IPS-18a (cell line): Measurements from ENCODE around the gene NEK10.

Experiments used
- H3K27ac ChIP-seq: one replicate; pipeline ENCODE4 v1.5.1; 2013; ENCODE audit warnings: low read length
- H3K27me3 ChIP-seq: one replicate; pipeline ENCODE4 v1.6.1; 2013; ENCODE audit warnings: mild to moderate bottlenecking, low read length; ENCODE audit not compliant: control insufficient read depth, insufficient read depth
- H3K36me3 ChIP-seq: one replicate; pipeline ENCODE4 v1.6.1; 2013; ENCODE audit warnings: low read depth, low read length; ENCODE audit not compliant: control insufficient read depth
- H3K4me1 ChIP-seq: one replicate; pipeline ENCODE4 v1.6.1; 2013; ENCODE audit warnings: low read depth, low read length; ENCODE audit not compliant: control insufficient read depth
- H3K4me3 ChIP-seq: one replicate; pipeline ENCODE4 v1.5.1; 2013; ENCODE audit warnings: low read length
- H3K9ac ChIP-seq: one replicate; pipeline ENCODE4 v1.6.1; 2013; ENCODE audit warnings: mild to moderate bottlenecking, low read length, moderate library complexity
- H3K9me3 ChIP-seq: one replicate; pipeline ENCODE4 v1.6.1; 2013; ENCODE audit warnings: low read depth, low read length; ENCODE audit not compliant: control insufficient read depth

The NEK10 gene

GRCh38 chr3:27141668-27142067, 227.5 kb downstream of the NEK10 start:
- Histone ChIP-seq H3K9me3 (no peaks in the 10 kb centered on the region), H3K27me3 (no peaks in the 10 kb centered on the region), H3K4me1 (no peaks in the 10 kb centered on the region), H3K4me3 (no peak overlapping the region), H3K36me3 (no peaks in the 10 kb centered on the region), H3K27ac (no peak overlapping the region), H3K9ac (no peak overlapping the region)

DNA sequence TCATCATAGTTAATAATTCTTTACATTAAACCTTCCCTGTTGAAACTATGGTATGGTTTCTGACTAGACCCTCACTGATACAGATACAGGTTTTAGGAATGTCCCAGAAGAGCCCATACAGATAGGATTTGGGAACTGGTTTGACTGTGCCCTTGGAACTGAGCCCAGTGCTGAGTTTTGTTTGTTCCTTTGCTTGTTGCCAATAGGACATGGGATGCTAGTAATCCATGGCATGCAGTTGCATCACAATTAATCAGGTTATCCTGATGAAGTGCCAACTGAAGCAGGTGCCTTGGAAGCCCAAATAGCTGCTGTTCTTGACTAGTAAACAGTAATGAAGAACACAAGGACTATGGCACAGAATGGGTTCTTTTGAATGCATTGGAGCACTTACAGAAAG, 230.6 kb downstream of the NEK10 start:
- Histone ChIP-seq H3K27ac (no peak overlapping the region), H3K4me1 (no peaks in the 10 kb centered on the region), H3K36me3 (no peaks in the 10 kb centered on the region), H3K27me3 (no peaks in the 10 kb centered on the region), H3K9me3 (no peaks in the 10 kb centered on the region), H3K9ac (no peak overlapping the region), H3K4me3 (no peak overlapping the region)

DNA sequence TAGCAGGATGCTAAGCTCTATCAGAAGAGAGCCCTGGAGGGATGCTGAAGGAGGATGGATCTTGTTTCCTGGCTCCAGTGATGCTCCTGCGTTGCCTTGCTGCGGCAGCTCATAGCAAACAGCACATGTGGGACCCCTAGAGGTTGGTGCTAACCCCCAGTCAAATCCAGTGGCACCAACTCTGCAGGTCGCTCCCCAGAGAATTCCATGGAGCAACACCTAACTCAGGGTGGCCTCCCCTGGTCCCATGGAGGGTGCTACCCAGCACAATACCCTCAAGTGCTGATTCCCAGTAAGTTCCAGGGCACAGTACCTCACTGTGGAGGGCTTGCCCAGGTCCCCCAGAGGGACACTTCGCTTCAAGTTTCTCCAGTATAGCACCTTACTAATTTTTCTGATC, 231.2 kb downstream of the NEK10 start:
- no peaks in the 10 kb centered on the region for H3K36me3 ChIP-seq
- no peaks in the 10 kb centered on the region for H3K27me3 ChIP-seq
- no peaks in the 10 kb centered on the region for H3K4me1 ChIP-seq
- H3K9me3 ChIP-seq: no peaks in the 10 kb centered on the region
- no peak overlapping the region for H3K27ac ChIP-seq
- H3K9ac ChIP-seq: no peak overlapping the region
- H3K4me3 ChIP-seq: no peak overlapping the region

DNA sequence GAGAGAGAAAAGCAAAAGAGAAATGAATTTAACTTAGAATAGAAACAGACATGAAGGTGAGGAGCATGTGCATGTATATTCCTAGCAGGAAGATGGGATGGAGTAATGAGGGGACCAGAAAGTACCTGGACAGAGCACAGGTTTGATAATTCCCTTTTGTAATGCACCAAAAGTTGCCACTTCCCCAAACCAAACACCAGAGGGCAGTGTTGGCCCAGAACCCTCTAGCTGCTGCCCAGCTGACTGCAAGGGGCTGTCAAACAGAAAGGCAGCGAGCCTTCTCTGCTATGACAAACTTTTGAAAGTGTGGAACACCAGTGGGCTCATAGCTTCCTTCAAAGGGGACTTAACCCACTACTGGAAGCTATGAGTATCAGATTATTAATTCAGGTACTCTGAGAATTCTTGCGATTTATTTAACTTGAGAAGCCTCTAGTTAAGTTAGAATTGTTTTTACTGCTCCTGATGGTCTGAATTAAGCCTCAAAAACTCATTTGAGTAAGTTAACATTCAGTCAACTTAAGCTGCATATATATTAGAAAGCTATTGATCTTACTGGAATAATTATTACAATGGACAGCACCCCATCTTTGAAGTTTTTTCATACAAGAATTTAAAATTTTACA, 234.9 kb downstream of the NEK10 start:
- Histone ChIP-seq H3K36me3 (no peaks in the 10 kb centered on the region), H3K27ac (no peak overlapping the region), H3K9ac (no peak overlapping the region), H3K4me3 (no peak overlapping the region), H3K27me3 (no peaks in the 10 kb centered on the region), H3K4me1 (no peaks in the 10 kb centered on the region), H3K9me3 (no peaks in the 10 kb centered on the region)

DNA sequence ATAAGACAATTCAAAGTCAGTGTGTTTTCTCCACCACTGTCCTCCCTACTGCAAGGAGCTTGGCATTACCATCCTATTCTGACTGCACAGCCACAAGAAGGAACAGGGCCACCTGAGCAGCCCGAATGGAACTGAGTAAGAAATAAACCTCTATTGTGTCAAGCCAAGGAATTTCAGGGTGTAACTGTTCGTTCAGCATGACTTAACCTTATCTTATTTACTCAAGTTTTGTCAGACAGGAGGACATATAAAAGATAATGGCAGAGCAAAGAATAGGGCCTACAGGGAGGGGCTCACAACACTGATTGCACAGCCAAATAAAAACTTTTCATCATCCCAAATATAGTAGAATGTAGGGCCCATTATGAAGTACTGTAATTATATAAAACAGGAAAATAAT, 236.1 kb downstream of the NEK10 start:
- Histone ChIP-seq H3K9me3 (no peaks in the 10 kb centered on the region), H3K36me3 (no peaks in the 10 kb centered on the region), H3K4me3 (no peak overlapping the region), H3K27ac (no peak overlapping the region), H3K9ac (no peak overlapping the region), H3K27me3 (no peaks in the 10 kb centered on the region), H3K4me1 (no peaks in the 10 kb centered on the region)

DNA sequence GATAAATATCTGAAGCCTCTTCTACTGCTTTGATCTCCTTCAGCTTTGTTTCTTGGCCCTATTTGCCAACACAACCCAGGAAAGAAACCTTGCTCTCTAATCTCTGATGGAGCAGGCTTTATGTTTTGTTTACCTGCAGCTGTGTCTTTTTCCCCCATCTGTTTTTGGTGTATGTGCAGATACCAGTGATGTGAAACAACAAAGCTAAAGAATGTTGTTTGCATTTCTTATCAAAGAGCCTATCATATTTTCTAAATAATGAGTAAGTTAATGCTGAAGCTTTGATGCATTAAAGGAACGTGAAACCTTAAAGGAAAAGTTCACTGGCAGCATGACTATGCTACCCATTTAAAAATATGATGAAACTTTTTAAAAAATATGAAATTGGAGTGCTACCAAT, 238.4 kb downstream of the NEK10 start:
- Histone ChIP-seq H3K4me3 (no peak overlapping the region), H3K36me3 (no peaks in the 10 kb centered on the region), H3K4me1 (no peaks in the 10 kb centered on the region), H3K27me3 (no peaks in the 10 kb centered on the region), H3K9ac (no peak overlapping the region), H3K9me3 (no peaks in the 10 kb centered on the region), H3K27ac (no peak overlapping the region)

DNA sequence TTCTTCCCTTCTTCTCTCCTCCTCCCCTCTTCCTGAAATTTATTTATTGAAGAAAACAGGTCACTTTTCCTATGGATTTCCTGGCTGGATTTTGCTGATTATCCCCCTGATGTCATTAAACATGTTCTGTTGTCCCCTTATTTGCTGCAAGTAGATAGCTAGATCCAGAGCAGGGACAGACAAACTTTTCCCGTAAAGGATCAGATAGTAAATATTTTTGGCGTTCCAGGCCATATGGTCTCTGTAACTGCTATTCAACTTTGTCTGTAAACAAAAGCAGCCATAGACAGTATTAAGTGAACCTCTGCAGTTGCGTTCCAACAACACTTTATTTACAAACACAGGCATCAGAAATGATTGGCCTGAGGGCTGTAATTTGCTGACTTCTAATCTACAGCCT, 241.3 kb downstream of the NEK10 start:
- no peaks in the 10 kb centered on the region for H3K36me3 ChIP-seq
- H3K4me1 ChIP-seq: no peaks in the 10 kb centered on the region
- no peak overlapping the region for H3K4me3 ChIP-seq
- no peaks in the 10 kb centered on the region for H3K9me3 ChIP-seq
- no peak overlapping the region for H3K27ac ChIP-seq
- H3K9ac ChIP-seq: no peak overlapping the region
- H3K27me3 ChIP-seq: no peaks in the 10 kb centered on the region

DNA sequence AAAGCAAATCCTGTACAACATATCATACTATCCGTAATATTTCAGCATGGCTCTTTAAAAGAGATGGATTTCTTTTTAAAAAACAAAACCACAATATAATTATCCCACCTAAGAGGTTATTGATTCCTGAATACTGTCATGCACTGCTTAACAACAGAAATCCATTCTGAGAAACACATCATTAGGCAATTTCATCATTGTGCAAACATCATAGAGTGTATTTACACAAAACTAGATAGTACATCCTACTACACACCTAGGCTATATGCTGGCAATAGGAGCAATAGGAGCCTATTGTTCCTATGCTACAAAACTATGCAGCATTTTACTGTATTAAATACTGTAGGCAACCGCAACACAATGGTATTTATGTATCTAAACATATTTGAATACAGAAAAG, 242.0 kb downstream of the NEK10 start:
- Histone ChIP-seq H3K9ac (no peak overlapping the region), H3K4me3 (no peak overlapping the region), H3K4me1 (no peaks in the 10 kb centered on the region), H3K27me3 (no peaks in the 10 kb centered on the region), H3K36me3 (no peaks in the 10 kb centered on the region), H3K27ac (no peak overlapping the region), H3K9me3 (no peaks in the 10 kb centered on the region)

GRCh38 chr3:27125821-27126501, 243.2 kb downstream of the NEK10 start:
- H3K9me3 ChIP-seq: no peaks in the 10 kb centered on the region
- H3K4me3 ChIP-seq: no peak overlapping the region
- H3K4me1 ChIP-seq: no peaks in the 10 kb centered on the region
- H3K27ac ChIP-seq: no peak overlapping the region
- no peaks in the 10 kb centered on the region for H3K36me3 ChIP-seq
- H3K27me3 ChIP-seq: no peaks in the 10 kb centered on the region
- H3K9ac ChIP-seq: no peak overlapping the region

DNA sequence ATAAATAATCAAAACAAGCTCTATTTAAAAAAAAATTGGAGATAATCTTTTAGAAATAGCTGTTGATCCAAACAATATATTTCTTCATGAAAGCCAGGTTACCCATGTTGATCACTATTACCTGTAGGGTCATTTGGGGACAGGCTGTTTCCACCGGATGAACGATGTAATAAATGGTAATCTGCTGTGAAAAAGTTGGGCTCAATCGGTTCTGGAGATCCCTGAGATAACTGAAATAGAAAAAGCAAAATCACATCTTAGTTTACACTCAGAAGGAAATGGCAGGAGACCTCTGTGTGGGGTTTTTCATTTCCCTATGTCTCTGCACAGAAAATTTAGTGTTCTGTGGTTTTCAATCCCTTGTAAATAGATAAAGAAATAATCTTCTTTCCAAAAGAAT, 249.5 kb downstream of the NEK10 start:
- H3K9me3 ChIP-seq: no peaks in the 10 kb centered on the region
- H3K27me3 ChIP-seq: no peaks in the 10 kb centered on the region
- H3K4me3 ChIP-seq: no peak overlapping the region
- H3K36me3 ChIP-seq: no peaks in the 10 kb centered on the region
- H3K9ac ChIP-seq: no peak overlapping the region
- no peaks in the 10 kb centered on the region for H3K4me1 ChIP-seq
- H3K27ac ChIP-seq: no peak overlapping the region

- H3K9ac ChIP-seq: no peak overlapping the region
- H3K9me3 ChIP-seq: no peaks in the 10 kb centered on the region
Measured at GRCh38 chr3:27115352-27115751, 253.8 kb downstream of the NEK10 start.

DNA sequence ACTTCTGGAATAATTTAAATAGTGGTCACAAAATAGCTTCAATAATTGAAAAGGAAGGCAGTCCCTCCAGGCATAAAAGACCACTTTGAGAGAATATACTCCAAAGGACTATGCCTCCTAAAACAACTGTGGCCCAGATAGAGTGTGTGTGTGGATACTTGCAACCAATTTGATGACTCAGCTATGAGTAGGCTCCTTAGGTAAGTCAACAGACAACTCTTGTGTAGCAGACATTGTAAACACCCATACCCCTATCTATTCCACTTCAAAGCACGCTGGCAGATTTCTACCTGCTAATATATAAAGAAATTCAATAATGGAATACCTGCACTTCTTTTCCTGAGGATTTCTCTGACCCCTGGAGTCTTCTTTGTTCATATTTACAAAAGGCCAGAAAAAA, 254.5 kb downstream of the NEK10 start:
- Histone ChIP-seq H3K4me3 (no peak overlapping the region), H3K4me1 (no peaks in the 10 kb centered on the region), H3K9ac (no peak overlapping the region), H3K9me3 (no peaks in the 10 kb centered on the region), H3K27ac (no peak overlapping the region), H3K27me3 (no peaks in the 10 kb centered on the region), H3K36me3 (no peaks in the 10 kb centered on the region)

More at GRCh38 chr3:27115352-27115751, 253.8 kb downstream of the NEK10 start:
- H3K27ac ChIP-seq: no peak overlapping the region
- no peaks in the 10 kb centered on the region for H3K4me1 ChIP-seq
- H3K4me3 ChIP-seq: no peak overlapping the region
- H3K36me3 ChIP-seq: no peaks in the 10 kb centered on the region
- no peaks in the 10 kb centered on the region for H3K27me3 ChIP-seq
